ENCODE measurements around the gene ARHGEF10L.

Gene ARHGEF10L

DNA sequence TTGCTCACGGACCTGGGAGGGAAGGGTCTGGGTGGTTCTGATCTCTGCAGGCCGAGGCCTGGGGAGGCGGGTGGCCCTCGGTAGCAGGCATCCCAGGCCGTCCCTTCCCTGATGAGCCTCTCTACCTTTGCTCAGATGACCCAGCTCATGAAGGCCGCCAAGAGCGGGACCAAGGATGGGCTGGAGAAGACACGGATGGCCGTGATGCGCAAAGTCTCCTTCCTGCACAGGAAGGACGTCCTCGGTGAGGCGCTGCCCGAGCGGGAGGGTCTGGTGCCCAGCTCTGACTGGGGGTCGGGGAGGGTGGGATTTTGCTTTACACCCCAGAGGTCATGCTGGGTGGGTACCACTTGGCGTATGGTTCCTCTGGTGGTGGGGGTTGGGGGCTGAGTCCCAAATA, 76.5 kb downstream of the ARHGEF10L start:
- TF ChIP-seq, protein P1, sequence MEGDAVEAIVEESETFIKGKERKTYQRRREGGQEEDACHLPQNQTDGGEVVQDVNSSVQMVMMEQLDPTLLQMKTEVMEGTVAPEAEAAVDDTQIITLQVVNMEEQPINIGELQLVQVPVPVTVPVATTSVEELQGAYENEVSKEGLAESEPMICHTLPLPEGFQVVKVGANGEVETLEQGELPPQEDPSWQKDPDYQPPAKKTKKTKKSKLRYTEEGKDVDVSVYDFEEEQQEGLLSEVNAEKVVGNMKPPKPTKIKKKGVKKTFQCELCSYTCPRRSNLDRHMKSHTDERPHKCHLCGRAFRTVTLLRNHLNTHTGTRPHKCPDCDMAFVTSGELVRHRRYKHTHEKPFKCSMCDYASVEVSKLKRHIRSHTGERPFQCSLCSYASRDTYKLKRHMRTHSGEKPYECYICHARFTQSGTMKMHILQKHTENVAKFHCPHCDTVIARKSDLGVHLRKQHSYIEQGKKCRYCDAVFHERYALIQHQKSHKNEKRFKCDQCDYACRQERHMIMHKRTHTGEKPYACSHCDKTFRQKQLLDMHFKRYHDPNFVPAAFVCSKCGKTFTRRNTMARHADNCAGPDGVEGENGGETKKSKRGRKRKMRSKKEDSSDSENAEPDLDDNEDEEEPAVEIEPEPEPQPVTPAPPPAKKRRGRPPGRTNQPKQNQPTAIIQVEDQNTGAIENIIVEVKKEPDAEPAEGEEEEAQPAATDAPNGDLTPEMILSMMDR (IDR thresholded peaks at IDR 0.05), result no peak
- no peak for DNase-seq
- H3K9me3 Mint-ChIP-seq, result no peaks in the 10 kb centered on the region
- no peak overlapping the region for H3K27ac Mint-ChIP-seq
- peaks cover 6% of the 10 kb centered on the region for H3K4me1 Mint-ChIP-seq
- H3K4me3 Mint-ChIP-seq, result no peak overlapping the region
- H3K36me3 Mint-ChIP-seq (ENCODE audit: low read depth), result no peaks in the 10 kb centered on the region
- H3K27me3 Mint-ChIP-seq (ENCODE audit: low read depth, poor library complexity), result peaks cover 5% of the 10 kb centered on the region

DNA sequence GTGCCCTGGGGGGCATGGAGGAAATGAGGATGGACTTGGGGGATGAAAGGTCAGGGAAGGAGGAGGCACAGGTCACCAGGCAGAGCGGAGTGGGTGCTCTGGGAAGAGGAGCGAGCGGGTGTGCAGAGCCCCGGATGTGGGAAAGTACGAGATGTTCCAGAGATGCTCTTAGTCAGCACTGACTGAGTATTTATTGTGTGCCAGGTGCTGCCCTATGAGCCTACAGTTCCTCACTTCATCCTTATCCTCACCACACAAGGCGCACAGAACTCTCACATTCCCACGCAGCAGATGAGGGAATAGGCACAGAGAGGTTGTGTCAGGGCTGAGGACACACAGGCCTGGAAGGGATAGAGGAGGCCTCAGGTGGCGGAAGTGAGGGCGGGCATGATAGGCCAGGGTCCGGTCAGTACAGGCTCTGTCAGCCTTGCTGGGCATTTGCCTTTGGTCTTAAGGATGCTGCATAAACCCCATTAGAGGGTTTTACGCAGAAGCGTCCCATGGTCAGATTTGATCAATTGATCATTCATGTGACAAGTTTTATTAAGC, 77.3 kb downstream of the ARHGEF10L start:
- peaks cover 5% of the 10 kb centered on the region for H3K27me3 Mint-ChIP-seq (ENCODE audit: low read depth, poor library complexity)
- DNase-seq, result no peak
- H3K4me1 Mint-ChIP-seq, result peaks cover 6% of the 10 kb centered on the region
- H3K4me3 Mint-ChIP-seq, result no peak overlapping the region
- no peaks in the 10 kb centered on the region for H3K9me3 Mint-ChIP-seq
- TF ChIP-seq, protein P1 (IDR thresholded peaks at IDR 0.05), result no peak
- no peaks in the 10 kb centered on the region for H3K36me3 Mint-ChIP-seq (ENCODE audit: low read depth)
- H3K27ac Mint-ChIP-seq, result no peak overlapping the region

DNA sequence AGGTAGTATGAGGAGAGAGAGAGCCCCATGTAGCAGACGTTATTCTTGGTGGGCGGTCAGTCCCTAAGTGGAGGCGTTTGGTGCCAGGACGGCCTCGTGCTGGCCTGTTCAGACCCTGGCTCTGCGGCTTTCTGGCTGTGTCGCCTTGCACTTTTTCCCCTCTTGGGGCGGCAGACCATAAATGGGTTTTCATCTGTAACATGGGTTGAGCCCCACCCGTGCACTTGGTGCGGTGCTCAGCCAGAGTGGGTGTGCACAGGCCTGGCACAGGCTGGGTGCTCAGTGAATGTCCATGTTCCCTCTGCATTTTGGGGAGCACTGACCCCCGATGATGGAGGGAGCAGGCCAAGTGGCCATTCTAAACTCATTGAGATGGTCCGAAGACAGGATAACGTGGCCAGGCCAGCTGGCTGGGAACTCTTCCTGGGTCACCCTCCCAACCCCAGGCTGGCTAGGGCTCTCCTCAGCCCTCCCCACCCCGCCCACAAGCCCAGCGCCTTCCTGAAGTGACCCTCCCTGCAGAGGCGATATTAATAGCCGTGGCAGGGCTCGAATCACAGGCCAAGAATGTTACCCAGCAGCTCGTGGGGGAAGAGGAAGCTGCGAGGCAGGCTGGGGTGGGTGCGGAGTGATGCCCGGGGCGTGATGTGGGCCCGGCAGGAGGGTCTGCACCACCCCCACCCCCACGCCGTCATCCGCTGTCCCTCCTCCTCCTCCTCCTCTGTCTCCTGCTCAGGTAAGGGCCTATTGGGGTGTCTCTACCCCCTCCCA, 78.5 kb downstream of the ARHGEF10L start:
- TF ChIP-seq, protein P1 (IDR thresholded peaks at IDR 0.05), result no peak
- peaks cover 6% of the 10 kb centered on the region for H3K4me1 Mint-ChIP-seq
- H3K4me3 Mint-ChIP-seq, result no peak overlapping the region
- no peaks in the 10 kb centered on the region for H3K36me3 Mint-ChIP-seq (ENCODE audit: low read depth)
- H3K9me3 Mint-ChIP-seq, result no peaks in the 10 kb centered on the region
- H3K27ac Mint-ChIP-seq, result no peak overlapping the region
- no peak for DNase-seq
- peaks cover 2% of the 10 kb centered on the region for H3K27me3 Mint-ChIP-seq (ENCODE audit: low read depth, poor library complexity)

DNA sequence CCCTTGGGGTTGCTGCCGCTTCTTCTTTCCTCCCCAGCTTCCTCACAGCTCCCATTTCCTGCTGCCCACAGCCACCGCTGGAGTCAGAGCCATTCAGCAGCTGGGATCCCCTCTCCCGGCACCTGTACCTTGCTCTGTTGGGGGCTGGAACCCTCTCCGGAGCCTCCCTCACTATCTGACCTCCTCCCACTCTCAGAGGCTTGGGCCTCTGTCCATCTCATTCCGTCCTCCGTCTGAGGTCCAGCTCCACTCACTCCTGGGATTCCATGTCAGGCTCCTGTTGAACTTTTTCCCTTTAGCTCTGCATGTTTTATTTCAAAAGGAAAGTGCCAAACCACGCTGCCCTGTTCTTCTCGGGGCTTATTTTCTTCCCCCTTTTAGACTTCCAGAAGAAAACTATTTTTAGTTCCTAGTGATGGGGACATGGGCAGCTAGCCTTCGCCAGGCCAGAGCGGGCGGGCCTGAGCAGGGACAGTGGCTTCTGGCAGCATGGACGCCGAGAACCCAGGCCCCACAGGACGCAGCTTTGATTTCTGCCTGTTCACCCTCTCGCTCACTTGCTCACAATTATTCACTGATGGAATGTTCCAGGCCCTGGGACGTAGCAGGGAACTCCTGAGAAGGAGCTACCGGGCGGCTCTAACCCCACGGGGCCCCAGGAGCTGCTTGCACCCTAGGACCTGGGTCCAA, 79.2 kb downstream of the ARHGEF10L start:
- TF ChIP-seq, protein P1 (IDR thresholded peaks at IDR 0.05), result no peak
- no peaks in the 10 kb centered on the region for H3K9me3 Mint-ChIP-seq
- H3K27me3 Mint-ChIP-seq (ENCODE audit: low read depth, poor library complexity), result peaks cover 2% of the 10 kb centered on the region
- DNase-seq, result no peak
- H3K4me1 Mint-ChIP-seq, result peaks cover 6% of the 10 kb centered on the region
- H3K27ac Mint-ChIP-seq, result no peak overlapping the region
- no peak overlapping the region for H3K4me3 Mint-ChIP-seq
- H3K36me3 Mint-ChIP-seq (ENCODE audit: low read depth), result no peaks in the 10 kb centered on the region

DNA sequence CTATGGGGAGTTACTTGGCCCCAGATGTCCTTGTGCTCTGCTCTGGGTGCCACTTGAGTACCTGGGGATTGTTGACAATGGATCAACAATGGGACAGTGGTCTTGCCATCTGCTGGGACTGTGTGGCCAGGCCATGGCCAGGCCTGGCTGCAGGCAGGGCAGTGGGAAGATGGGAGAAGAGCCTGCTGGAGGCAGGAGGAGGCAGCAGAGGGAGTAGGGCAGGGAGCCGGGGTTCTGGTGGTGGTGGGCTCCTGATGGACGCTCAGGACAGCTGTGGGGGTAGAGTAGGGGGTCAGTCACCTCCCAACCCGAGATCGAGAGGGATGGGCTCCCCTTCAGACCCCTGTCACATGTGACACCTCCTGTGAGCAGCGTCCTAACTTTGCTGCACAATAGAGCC, 81.0 kb downstream of the ARHGEF10L start:
- no peak overlapping the region for H3K27ac Mint-ChIP-seq
- TF ChIP-seq, protein P1 (IDR thresholded peaks at IDR 0.05), result no peak
- no peak overlapping the region for H3K4me3 Mint-ChIP-seq
- peaks cover 6% of the 10 kb centered on the region for H3K4me1 Mint-ChIP-seq
- no peaks in the 10 kb centered on the region for H3K36me3 Mint-ChIP-seq (ENCODE audit: low read depth)
- H3K27me3 Mint-ChIP-seq (ENCODE audit: low read depth, poor library complexity), result peaks cover 2% of the 10 kb centered on the region
- DNase-seq, result no peak
- no peaks in the 10 kb centered on the region for H3K9me3 Mint-ChIP-seq

Data from nephron progenitor cell (in vitro differentiated cells).